Measurements from ENCODE around the gene KRT82. TPM values are rescaled to one million over a fixed set of nuclear protein-coding genes. Genes with fewer than 3 reads are reported as not detected.

The KRT82 gene
- total and polyA plus RNA-seq, 10 donors = 0.04 TPM; not detected in 9

DNA sequence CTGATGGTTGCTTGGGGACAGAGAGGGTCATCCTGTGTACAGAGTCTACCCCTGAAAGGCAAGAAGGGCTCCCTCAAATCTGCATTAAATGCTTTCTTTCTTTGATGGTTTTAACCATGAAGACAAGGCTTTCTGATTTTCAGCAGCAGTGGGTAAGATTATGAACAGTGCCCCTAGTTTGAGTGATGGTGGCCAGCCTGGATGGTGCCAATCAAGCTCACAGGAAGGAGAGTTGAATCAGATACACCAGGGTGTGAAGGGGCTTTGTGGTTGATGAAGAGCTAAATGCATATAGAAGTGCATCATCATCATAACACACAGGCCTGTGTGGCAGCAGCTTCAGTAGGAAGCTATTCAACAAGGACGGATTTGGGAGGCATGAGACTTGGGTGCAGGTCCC, 44.6 kb downstream of the KRT82 start:
- Histone ChIP-seq H3K27ac (no peak overlapping the region), H3K36me3 (no peaks in the 10 kb centered on the region), H3K27me3 (replicated peaks in 1 of 7) (peaks cover 0 to 5% (median 0%) of the 10 kb centered on the region in 7 donors), H3K4me3 (no peak overlapping the region), H3K9me3 (no peaks in the 10 kb centered on the region), H3K4me1 (peaks cover 5 to 23% (median 15%) of the 10 kb centered on the region in 6 donors)
- DNase-seq = no peak
- intact Hi-C loops (cut with DNase I; ENCODE audit: low total_unique reads) = no loop called here
- no peak for TF ChIP-seq POLR2A (IDR thresholded peaks at IDR 0.05)
- TF ChIP-seq, protein P1, sequence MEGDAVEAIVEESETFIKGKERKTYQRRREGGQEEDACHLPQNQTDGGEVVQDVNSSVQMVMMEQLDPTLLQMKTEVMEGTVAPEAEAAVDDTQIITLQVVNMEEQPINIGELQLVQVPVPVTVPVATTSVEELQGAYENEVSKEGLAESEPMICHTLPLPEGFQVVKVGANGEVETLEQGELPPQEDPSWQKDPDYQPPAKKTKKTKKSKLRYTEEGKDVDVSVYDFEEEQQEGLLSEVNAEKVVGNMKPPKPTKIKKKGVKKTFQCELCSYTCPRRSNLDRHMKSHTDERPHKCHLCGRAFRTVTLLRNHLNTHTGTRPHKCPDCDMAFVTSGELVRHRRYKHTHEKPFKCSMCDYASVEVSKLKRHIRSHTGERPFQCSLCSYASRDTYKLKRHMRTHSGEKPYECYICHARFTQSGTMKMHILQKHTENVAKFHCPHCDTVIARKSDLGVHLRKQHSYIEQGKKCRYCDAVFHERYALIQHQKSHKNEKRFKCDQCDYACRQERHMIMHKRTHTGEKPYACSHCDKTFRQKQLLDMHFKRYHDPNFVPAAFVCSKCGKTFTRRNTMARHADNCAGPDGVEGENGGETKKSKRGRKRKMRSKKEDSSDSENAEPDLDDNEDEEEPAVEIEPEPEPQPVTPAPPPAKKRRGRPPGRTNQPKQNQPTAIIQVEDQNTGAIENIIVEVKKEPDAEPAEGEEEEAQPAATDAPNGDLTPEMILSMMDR (IDR thresholded peaks at IDR 0.05 in 8 of 11, conservative IDR thresholded peaks at IDR 0.05 in 3 of 11) = no peak
- 83 to 91% (median 89%) methylated on average over 1 of the region's 1 CpG for WGBS, 5 donors

- WGBS, 5 donors = 85 to 89% (median 88%) methylated on average over 12 to 13 of the region's 13 CpGs
- H3K36me3 ChIP-seq = no peaks in the 10 kb centered on the region
- peaks cover 0 to 13% (median 0%) of the 10 kb centered on the region in 7 donors for H3K27me3 ChIP-seq (replicated peaks in 1 of 7)
- DNase-seq = peak; percentile 70
- peaks cover 5 to 23% (median 15%) of the 10 kb centered on the region in 6 donors for H3K4me1 ChIP-seq
- TF ChIP-seq POLR2AphosphoS5 (IDR thresholded peaks at IDR 0.05) (no peak), POLR2A (IDR thresholded peaks at IDR 0.05) (no peak)
- TF ChIP-seq, protein P1 (IDR thresholded peaks at IDR 0.05 in 8 of 11, conservative IDR thresholded peaks at IDR 0.05 in 3 of 11) = no peak
- H3K4me3 ChIP-seq = no peak overlapping the region
- H3K9me3 ChIP-seq = no peaks in the 10 kb centered on the region
- intact Hi-C loops (cut with DNase I; ENCODE audit: low total_unique reads) = no loop called here
- no peak overlapping the region for H3K27ac ChIP-seq
These were observed 45.4 kb downstream of the KRT82 start for GRCh38 chr12:52360663-52361271.

DNA sequence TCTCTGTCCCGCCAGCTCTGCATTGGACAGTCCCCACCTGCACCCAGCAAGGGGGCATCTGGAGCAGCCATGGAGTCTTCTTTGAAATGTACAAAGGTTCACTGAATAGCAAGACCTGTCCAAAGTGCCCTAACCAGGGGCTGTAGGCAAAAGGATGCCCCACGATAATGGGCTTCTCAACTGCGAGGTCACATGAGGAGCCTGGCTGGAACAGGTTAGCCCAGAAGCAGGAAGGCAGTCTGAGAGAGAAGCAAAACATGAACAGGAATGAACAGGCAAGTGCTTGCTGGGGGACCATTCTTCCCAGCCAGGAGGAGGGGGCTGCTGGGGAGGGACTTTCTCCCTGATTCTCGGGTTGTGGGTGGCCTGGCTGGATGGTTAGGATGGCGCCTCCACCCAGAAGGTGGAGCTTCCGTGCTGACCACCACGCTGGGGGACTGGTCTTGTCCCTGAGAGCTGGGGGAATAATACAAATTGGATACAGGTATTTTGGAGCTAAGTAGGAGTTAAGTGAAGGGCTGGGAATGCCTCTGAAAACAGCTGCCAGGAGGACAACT, 46.0 kb downstream of the KRT82 start:
- TF ChIP-seq, protein P1 (IDR thresholded peaks at IDR 0.05 in 8 of 11, conservative IDR thresholded peaks at IDR 0.05 in 3 of 11) = no peak
- TF ChIP-seq POLR2A (IDR thresholded peaks at IDR 0.05) = no peak
- no peak for TF ChIP-seq POLR2AphosphoS5 (IDR thresholded peaks at IDR 0.05)
- no peaks in the 10 kb centered on the region for H3K9me3 ChIP-seq
- H3K27ac ChIP-seq = peak overlapping the region in 1 of 8 donors; percentile 4
- peaks cover 0 to 19% (median 0%) of the 10 kb centered on the region in 7 donors for H3K27me3 ChIP-seq (replicated peaks in 1 of 7)
- no peaks in the 10 kb centered on the region for H3K36me3 ChIP-seq
- peak; percentile 44 for DNase-seq
- no peak overlapping the region for H3K4me3 ChIP-seq
- intact Hi-C loops (cut with DNase I; ENCODE audit: low total_unique reads) = no loop called here
- H3K4me1 ChIP-seq = peaks cover 5 to 23% (median 15%) of the 10 kb centered on the region in 6 donors
- 83 to 90% (median 84%) methylated on average over 7 of the region's 7 CpGs for WGBS, 5 donors

- no peaks in the 10 kb centered on the region for H3K36me3 ChIP-seq
- no peak overlapping the region for H3K4me3 ChIP-seq
- no peaks in the 10 kb centered on the region for H3K9me3 ChIP-seq
- WGBS, 5 donors = 56 to 75% (median 70%) methylated on average over 5 of the region's 5 CpGs
- H3K27me3 ChIP-seq (replicated peaks in 1 of 7) = peaks cover 0 to 19% (median 0%) of the 10 kb centered on the region in 7 donors
- intact Hi-C loops (cut with DNase I; ENCODE audit: low total_unique reads) = no loop called here
- peak overlapping the region in 2 of 8 donors; percentile 4 to 14 for H3K27ac ChIP-seq
- H3K4me1 ChIP-seq = peaks cover 5 to 23% (median 15%) of the 10 kb centered on the region in 6 donors
- peak; percentile 54 for DNase-seq
- TF ChIP-seq POLR2AphosphoS5 (IDR thresholded peaks at IDR 0.05) = no peak
- TF ChIP-seq, protein P1 (IDR thresholded peaks at IDR 0.05 in 8 of 11, conservative IDR thresholded peaks at IDR 0.05 in 3 of 11) = no peak
- no peak for TF ChIP-seq POLR2A (IDR thresholded peaks at IDR 0.05)
These were observed 46.5 kb downstream of the KRT82 start for GRCh38 chr12:52359621-52360061.

Measured in spleen (tissue), 11 donors.